Diencephalon (tissue), 1 donor: Measurements from ENCODE around the gene EHMT1. TPM values are rescaled to one million over a fixed set of nuclear protein-coding genes. Genes with fewer than 3 reads are reported as not detected.

ENCODE experiments used
- small RNA-seq: library from RNA; depleted of rRNA; stranded (forward); fragments of <200 nt; gene quantifications from one replicate; pipeline ENCODE3, GENCODE V24; 2014
- total RNA-seq: library from RNA; depleted of rRNA; stranded (reverse); fragments of >200 nt; gene quantifications from one replicate; pipeline ENCODE4 v1.2.3, GENCODE V29; 2014

EHMT1 gene
- total RNA-seq = 64.1 TPM

GRCh38 chr9:137618105-137619067, at the start of gene EHMT1:
EHMT1 (plus strand) TSS chr9:137619005; CDS start chr9:137619029, 24 bp downstream.

GRCh38 chr9:137578518-137579258, 40.1 kb upstream of the EHMT1 start, which contains the start of gene DPH7:
DPH7 (minus strand) TSS chr9:137578925; CDS start chr9:137578777, 148 bp downstream.

GRCh38 chr9:137590469-137591383, 28.1 kb upstream of the EHMT1 start, which contains the start of gene ZMYND19:
ZMYND19 (minus strand) TSS chr9:137590512; CDS start chr9:137590263, 249 bp downstream.

GRCh38 chr9:137605121-137606004, 13.4 kb upstream of the EHMT1 start, which contains the start of gene ARRDC1:
ARRDC1 (plus strand) TSS chr9:137605686; CDS start chr9:137605718, 32 bp downstream.

GRCh38 chr9:137877506-137878122, 258.8 kb downstream of the EHMT1 start, which contains the start of gene CACNA1B:
CACNA1B (plus strand) TSS chr9:137877782; CDS start chr9:137877934, 152 bp downstream.

Small RNA genes within 50 kb of the gene (small RNA-seq; reads per million reads assigned to genes)
- gene MIR602 (not detected), gene RF00017 (not detected)

Other genes starting within 250 kb of the EHMT1 start
- gene EXD3, start 195.8 kb upstream of the EHMT1 start, total RNA-seq = 9.5 TPM
- 1.6 TPM for gene NOXA1, start 195.6 kb upstream of the EHMT1 start, total RNA-seq
- gene ENTPD8, start 177.6 kb upstream of the EHMT1 start, total RNA-seq = not detected
- 54.2 TPM for gene NSMF, start 159.7 kb upstream of the EHMT1 start, total RNA-seq
- gene PNPLA7, start 68.6 kb upstream of the EHMT1 start, total RNA-seq = 1.6 TPM
- gene MRPL41, start 67.1 kb upstream of the EHMT1 start, total RNA-seq = 26.8 TPM
- 25.6 TPM for gene DPH7, start 40.1 kb upstream of the EHMT1 start, total RNA-seq
- 16.8 TPM for gene ZMYND19, start 28.5 kb upstream of the EHMT1 start, total RNA-seq
- gene ARRDC1, start 13.3 kb upstream of the EHMT1 start, total RNA-seq = 17.3 TPM